IPS-18c (cell line): ENCODE results near the gene TIMM13.
"Not testable (repeated sequence)": the region's sequence is repeated elsewhere in the genome, so short reads cannot be mapped to it uniquely, and the experiment has no call there.

Experiments
- H3K4me3 ChIP-seq: 2 replicates; pipeline ENCODE4 v1.7.0; 2013; ENCODE audit warnings: low read depth, mild to moderate bottlenecking, low read length, moderate library complexity; ENCODE audit not compliant: insufficient read depth
- H3K9me3 ChIP-seq: one replicate; pipeline ENCODE4 v1.6.1; 2013; ENCODE audit warnings: mild to moderate bottlenecking, low read length, moderate library complexity; ENCODE audit not compliant: control insufficient read depth, insufficient read depth

Gene TIMM13

DNA sequence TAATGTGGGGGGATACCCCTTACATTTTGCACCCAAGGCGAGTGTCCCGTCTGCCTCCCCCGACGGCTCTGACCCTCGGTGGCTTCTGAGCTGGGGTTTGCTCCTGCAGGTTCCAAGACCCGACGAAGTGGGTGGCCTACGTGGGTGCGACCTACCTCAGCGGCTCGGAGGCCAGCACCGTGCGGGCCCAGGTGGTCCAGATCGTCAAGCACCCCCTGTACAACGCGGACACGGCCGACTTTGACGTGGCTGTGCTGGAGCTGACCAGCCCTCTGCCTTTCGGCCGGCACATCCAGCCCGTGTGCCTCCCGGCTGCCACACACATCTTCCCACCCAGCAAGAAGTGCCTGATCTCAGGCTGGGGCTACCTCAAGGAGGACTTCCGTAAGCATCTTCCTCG lies 19.1 kb downstream of the TIMM13 start:
- no peak overlapping the region for H3K4me3 ChIP-seq
- H3K9me3 ChIP-seq: no peaks in the 10 kb centered on the region

DNA sequence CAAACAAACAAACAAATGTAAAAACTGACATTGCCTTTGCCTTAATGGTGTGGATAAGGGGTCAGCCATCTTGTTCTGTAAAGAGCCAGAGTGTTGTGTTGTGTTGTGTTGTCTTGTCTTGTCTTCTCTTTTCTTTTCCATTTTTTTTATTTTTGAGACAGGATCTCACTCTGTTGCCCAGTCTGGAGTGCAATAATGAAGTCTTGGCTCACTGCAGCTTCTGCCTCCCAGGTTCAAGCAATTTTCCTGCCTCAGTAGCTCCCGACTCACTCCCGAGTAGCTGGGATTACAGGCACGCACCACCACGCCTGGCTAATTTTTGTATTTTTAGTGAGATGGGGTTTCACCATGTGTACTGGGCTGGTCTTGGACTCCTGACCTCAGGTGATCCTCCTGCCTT lies 27.8 kb downstream of the TIMM13 start:
- no peaks in the 10 kb centered on the region for H3K9me3 ChIP-seq

DNA sequence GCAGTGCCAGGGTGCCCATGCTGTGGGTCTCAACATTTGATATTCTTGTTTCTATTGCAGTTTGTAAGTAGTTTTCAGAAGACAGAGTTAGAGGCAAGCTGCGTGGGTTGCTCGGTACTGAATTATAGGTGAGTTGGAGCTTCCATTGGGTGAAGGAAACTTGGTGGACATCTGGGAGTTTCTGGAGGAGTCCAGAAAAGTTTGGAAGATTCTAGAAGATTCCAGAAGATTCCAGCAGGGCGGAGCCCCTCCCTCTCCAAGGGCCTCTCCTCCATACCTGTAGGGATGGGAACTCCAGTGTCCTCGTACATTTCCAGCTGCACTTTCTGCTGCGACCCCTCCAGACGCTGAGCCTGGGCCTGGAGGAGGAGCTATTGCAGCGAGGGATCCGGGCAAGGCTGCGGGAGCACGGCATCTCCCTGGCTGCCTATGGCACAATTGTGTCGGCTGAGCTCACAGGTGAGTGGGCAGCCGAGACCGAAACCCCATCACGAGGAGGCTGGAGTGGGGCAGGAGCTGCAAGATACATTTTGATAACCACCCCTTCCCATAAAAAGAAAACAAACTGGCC lies 28.6 kb downstream of the TIMM13 start:
- Histone ChIP-seq H3K4me3 (no peak overlapping the region), H3K9me3 (no peaks in the 10 kb centered on the region)

More for the DNA sequence above, 27.8 kb downstream of the TIMM13 start:
- no peak overlapping the region for H3K4me3 ChIP-seq

DNA sequence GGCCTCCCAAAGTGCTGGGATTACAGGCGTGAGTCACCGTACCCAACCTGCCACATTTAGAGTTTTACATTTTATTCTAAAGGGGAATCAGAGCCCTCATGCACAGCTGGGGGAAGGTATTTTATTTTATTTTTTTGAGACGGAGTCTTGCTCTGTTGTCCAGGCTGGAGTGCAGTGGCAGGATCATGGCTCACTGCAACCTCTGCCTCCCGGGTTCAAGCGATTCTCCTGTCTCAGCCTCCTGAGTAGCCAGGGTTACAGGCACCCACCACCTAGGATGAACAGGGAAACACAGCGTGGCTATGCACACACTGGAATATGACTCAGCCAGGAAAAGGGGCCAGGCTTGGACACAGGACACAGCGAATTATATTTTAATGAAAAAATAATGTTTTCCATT lies 30.2 kb downstream of the TIMM13 start:
- not testable (repeated sequence) for H3K9me3 ChIP-seq, H3K4me3 ChIP-seq

DNA sequence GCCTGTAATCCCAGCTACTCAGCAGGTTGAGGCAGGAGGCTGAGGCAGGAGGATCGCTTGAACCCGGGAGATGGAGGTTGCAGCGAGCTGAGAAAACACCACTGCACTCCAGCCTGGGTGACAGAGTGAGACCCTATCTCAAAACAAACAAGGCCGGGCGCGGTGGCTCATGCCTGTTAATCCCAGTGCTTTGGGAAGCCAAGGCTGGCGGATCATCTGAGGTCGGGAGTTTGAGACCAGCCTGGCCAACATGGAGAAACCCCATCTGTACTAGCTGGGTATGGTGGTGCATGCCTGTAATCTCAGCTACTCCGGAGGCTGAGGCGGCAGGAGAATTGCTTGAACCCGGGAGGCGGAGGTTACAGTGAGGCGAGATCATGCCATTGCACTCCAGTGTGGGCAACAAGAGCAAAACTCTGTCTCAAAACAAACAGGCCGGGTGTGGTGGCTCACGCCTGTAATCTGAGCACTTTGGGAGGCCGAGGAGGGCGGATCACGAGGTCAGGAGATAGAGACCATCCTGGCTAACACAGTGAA lies 32.0 kb downstream of the TIMM13 start:
- H3K9me3 ChIP-seq, H3K4me3 ChIP-seq: not testable (repeated sequence)

DNA sequence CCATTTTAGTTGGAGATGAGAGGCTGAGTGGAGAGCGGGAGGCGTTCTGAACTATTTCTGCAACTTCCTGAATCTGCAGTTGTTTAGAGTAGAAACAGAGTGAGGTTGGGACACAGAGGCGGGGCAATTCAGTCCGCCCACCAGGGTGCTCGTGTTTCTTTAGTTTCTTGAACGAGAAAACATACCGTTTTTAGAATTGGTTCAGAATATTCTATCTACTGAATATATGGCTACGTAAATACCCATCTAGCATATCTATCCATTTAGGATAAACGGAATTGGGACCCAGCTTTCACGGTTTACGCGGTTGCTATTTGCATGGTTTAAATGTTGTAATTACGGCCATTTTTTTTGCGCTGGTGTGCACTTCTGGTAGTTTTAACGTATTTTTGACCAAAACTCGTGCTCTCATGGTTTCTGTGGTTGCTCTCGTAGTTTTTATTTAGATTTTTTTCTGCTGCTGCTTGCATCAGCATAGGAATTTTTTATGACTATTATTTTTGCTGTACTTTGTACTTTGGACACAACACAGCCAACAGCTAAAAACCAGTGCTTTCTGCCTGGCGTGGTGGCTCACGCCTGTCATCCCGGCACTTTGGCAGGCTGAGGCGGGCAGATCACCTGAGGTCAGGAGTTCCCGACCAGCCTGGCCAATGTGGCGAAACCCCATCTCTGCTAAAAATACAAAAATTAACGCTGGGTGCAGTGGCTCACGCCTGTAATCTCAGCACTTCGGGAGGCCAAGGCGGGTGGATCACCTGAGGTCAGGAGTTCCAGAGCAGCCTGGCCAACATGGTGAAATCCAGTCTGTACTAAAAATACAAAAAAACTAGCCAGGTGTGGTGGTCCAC lies 32.7 kb downstream of the TIMM13 start:
- Histone ChIP-seq H3K4me3 (no peak overlapping the region), H3K9me3 (no peaks in the 10 kb centered on the region)

DNA sequence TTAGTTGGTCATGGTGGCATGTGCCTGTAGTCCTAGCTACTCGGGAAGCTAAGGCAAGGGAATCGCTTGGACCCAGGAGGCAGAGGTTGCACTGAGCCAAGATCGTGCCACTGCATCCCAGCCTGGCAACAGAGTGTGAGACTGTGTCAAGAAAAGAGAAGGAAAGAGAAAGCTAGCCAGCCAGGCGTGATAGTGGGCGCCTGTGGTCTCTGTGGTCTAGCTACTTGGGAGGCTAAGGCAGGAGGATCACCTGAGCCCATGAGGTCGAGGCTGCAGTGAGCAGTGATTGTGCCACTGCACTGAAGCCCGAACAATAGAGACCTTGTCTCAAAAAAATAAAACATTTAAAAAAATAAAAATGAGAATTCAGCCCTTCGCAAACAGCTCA lies 33.3 kb downstream of the TIMM13 start:
- Histone ChIP-seq H3K9me3 (no peaks in the 10 kb centered on the region), H3K4me3 (no peak overlapping the region)

DNA sequence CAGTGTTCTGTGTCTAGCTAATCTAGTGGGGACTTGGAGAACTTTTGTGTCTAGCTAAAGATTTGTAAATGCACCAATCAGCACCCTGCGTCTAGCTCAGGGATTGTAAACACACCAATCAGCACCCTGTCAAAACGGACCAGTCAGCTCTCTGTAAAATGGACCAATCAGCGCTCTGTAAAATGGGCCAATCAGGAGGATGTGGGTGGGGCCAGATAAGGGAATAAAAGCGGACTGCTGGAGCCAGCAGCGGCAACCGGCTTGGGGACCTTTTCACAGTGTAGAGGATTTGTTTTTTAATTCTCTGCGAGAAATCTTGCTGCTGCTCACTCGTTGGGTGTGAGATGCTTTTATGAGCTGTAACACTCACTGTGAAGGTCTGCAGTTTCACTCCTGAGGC lies 34.5 kb downstream of the TIMM13 start:
- not testable (repeated sequence) for H3K4me3 ChIP-seq, H3K9me3 ChIP-seq

DNA sequence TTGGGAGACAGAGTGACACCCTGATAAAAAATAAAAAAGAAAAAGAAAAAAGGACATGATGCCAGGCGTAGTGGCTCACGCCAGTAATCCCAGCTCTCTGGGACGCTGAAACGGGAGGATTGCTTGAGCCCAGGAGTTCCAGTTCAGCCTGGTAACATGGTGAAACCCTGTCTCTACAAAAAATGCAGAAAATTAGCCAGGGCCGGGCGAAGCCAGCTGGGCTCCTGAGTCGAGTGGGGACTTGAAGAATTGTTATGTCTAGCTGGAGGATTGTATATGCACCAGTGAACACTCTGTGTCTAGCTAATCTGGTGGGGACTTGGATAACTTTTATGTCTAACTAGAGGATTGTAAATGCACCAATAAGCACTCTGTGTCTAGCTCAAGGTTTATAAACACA lies 35.0 kb downstream of the TIMM13 start:
- Histone ChIP-seq H3K4me3 (no peak overlapping the region), H3K9me3 (no peaks in the 10 kb centered on the region)

DNA sequence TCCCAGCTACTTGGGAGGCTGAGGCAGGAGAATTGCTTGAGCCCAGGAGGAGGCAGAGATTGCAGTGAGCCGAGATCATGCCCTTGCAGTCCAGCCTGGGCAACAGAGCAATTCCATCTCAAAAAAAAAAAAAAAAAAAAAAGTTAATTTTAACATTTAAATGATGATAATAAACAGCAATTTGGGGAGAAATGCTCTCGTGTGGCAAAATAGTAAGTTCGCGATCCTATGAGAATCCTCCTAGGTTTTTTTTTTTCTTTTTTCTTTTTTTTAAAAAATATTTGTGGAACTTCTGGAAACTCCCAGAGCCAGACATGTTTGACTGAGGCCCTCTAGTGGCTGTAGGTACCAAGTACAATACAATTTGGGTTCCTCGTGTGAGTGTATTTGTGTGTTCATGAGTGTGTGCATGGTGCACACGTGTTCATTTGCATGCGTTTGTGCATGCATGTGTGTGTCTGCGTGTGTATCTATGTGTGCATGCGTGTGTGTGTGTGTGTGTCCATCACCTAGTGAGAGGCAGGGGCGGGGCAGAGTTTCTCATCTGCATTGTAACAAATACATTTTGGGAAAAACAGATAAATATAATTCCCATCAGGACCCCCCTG lies 36.2 kb downstream of the TIMM13 start:
- no peak overlapping the region for H3K4me3 ChIP-seq
- H3K9me3 ChIP-seq: no peaks in the 10 kb centered on the region

DNA sequence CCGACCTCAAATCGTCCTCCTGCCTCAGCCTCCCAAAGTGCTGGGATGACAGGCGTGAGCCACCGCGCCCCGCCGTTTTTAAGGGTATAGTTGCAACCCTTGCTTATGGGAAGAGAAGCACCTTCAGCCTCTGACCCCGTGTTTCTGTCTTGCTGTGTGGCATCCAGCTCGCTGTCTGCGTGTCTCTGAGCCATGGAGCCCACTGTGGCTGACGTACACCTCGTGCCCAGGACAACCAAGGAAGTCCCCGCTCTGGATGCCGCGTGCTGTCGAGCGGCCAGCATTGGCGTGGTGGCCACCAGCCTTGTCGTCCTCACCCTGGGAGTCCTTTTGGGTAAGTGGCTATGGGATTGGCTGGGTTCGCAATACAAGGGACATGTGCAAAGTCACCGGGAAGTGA lies 37.8 kb downstream of the TIMM13 start:
- no peaks in the 10 kb centered on the region for H3K9me3 ChIP-seq
- H3K4me3 ChIP-seq: no peak overlapping the region

DNA sequence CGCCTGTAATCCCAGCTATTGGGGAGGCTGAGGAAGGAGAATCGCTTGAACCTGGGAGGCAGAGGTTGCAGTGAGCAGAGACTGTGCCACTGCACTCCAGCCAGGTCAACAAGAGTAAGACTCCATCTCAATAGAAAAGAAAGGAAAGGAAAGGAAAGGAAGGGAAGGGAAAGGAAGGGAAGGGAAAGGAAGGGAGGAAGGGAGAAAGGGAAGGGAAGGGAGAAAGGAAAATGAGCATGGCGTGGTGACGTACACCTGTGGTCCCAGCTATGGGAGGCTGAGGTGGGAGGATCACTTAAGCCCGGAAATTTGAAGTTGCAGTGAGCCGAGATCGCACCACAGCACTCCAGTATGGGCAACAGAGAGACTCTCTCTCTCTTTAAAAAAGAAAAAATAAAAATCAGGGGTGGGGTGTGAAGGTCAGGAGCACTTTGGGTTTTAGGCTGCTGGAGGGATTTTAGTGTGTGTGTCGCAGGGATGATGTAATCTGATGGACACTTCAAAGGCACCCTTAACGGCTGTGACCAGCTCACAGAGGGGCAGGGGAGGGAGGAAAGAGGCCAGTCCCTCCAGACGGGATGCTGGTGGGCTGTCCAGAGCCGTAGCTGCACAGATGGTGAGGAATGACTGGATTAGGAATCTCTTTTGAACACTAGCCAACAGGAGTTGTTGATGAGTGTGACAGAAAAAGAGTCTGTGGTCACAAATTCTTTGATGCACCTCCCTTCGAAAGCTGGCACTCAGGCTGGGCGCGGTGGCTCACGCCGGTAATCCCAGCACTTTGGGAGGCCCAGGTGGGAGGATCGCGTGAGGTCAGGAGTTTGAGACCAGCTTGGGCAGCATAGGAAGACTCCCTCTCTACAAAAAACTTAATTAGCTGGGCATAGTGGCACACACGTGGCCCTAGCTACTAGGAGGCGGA lies 39.8 kb downstream of the TIMM13 start:
- Histone ChIP-seq H3K4me3 (no peak overlapping the region), H3K9me3 (no peaks in the 10 kb centered on the region)

DNA sequence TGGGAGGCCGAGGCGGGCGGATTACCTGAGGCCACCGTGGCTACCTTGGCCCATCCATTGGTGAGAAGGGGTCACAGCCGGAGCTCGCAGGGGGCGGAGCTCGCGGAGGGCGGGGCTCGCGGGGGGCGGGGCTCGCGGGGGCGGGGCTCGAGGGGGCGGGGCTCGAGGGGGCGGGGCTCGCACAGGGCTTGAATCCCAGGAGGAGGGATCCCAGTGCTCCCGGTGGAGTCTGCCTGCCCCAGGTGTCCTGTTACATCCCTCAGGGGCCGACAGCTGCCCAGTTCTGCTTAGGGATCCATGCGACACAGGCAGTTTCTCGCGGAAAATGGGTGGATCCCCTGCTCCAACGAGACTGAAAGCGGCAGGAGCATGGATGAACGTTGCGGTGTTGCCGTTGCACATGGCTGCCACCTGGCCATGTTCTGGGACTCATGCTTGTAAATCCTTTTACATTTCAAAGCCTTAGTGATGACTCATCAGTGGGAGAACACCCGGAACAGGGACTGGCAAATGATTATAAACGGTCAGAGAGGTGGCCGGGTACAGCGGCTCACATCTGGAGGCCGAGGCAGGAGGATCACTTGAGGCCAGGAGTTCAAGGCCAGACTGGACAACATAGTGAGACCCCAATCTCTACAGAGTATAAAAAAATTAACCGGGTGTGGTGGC lies 42.2 kb downstream of the TIMM13 start:
- H3K4me3 ChIP-seq: no peak overlapping the region

DNA sequence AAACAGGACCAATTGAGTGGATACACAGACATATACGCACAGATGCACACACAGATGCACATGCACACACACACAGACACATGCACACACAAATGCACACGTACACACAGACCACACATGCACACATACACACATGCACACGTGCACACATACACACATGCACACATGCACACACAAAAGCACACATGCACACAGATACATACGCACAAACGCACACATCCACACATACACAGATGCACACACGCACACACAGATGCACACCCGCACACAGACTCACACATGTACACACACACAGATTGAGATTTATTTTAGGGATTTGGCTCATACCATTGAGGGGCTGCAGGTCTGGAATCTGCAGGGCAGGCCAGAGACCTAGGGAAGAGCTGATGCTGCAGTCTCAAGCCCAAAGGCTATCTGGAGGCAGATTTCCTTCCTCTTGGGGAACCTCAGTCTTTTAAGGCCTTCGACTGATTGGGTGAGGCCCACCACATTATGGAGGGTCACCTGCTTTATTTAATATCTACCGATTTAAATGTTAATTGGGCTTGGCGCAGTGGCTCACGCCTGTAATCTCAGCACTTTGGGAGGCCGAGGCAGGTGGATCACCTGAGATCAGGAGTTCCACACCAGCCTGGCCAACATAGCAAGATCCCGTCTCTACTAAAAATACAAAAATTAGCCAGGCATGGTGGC lies 44.7 kb downstream of the TIMM13 start:
- Histone ChIP-seq H3K4me3 (no peak overlapping the region), H3K9me3 (peaks cover 2% of the 10 kb centered on the region)

More for the DNA sequence above, 42.2 kb downstream of the TIMM13 start:
- H3K9me3 ChIP-seq: peaks cover 2% of the 10 kb centered on the region

DNA sequence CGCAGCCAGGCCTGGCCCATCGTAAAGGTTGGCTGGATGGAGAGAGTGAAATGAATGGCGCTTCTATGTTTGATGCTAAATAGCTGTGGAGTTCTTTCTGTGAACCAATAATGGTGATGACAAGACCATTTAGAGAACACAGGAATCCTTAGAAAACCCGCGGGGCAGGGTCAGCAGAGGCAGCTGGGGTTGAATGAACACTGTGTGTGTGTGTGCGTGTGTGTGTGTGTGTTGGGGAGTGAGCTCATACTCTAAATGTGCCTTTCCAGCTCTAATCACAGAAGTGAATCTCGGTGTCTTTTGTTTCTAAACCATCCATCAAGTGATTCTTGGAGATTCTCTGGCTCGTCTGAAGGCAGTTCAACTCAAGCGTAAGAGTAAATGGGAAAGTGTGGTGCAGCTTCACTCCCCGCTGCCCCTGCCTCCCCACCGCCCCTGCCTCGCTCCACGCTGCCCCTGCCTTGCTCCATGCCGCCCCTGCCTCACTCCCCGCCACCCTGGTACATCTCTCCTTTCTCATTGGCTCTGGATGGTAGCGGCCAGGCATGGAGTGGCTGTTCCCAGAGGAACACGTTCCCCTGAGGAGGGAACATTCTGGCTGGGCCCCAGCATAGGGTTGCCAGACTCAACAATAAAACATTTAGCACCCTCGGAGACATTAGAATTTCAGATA lies 46.1 kb downstream of the TIMM13 start:
- H3K9me3 ChIP-seq: peaks cover 2% of the 10 kb centered on the region
- H3K4me3 ChIP-seq: no peak overlapping the region

DNA sequence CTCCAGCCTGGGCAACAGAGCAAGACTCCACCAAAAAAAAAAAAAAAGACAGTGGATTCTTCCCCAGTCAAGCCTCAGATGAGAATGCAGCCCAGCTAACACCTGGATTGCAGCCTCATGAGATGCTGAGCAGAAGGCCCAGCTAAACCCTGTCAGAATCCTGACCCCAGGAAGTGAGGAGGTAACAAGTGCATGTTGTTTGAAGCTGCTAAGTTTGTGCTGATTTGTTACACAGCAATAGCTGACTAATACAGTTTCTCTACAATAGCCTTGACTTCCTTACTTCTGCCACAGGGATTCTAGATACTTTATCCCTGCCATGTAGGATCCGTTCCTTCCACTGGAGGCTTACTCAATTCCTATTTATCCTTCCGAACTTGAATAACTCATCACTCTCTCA lies 46.8 kb downstream of the TIMM13 start:
- Histone ChIP-seq H3K9me3 (peaks cover 2% of the 10 kb centered on the region), H3K4me3 (no peak overlapping the region)
